AG04450 (cell line): Measurements from ENCODE around the gene REEP3. TPM values are rescaled to one million over a fixed set of nuclear protein-coding genes. Genes with fewer than 3 reads are reported as not detected.
"Not testable (repeated sequence)": the region's sequence is repeated elsewhere in the genome, so short reads cannot be mapped to it uniquely, and the experiment has no call there.

Experiments used
- CTCF ChIA-PET: fragments of 300-600, 350-600 bp; formaldehyde crosslinking; extraction: SDS; loops from one replicate; lab custom pipeline; 2022; ENCODE audit warnings: antibody characterized with exemption, inconsistent platforms; lab: Charles Lee
- POLR2A ChIA-PET: fragments of 350-600 bp; formaldehyde crosslinking; extraction: SDS; loops from one replicate; lab custom pipeline; 2021; ENCODE audit warnings: antibody characterized with exemption, inconsistent platforms; lab: Yijun Ruan, JAX
- DNase-seq: peaks from one replicate; pipeline ENCODE4 v3.0.0-alpha.2; 2011; ENCODE audit warnings: low read depth, low spot score
- H3K27ac ChIP-seq: one replicate; pipeline ENCODE4 v1.5.1; 2012; ENCODE audit warnings: low read depth, low read length, control low read depth
- H3K27me3 ChIP-seq: one replicate; pipeline ENCODE4 v1.6.0; 2012; ENCODE audit warnings: low read length; ENCODE audit not compliant: control insufficient read depth, insufficient read depth
- H3K4me3 ChIP-seq: 2 replicates; pipeline ENCODE4 v1.5.1; 2011; ENCODE audit warnings: mild to moderate bottlenecking, low read depth, low read length, control low read depth
- H3K9me3 ChIP-seq: 2 replicates; pipeline ENCODE4 v1.5.1; 2012; ENCODE audit warnings: low read length; ENCODE audit not compliant: control insufficient read depth, insufficient read depth
- CTCF ChIP-seq: IDR thresholded peaks from 2 replicates; pipeline ENCODE4 v1.5.1; 2011; ENCODE audit warnings: low read depth, low read length, control low read depth, inconsistent platforms
- polyA plus RNA-seq: library from polyadenylated mRNA; depleted of rRNA; stranded (reverse); fragments of >200 nt; gene quantifications from 2 replicates; pipeline ENCODE4 v1.2.3, GENCODE V29; 2011

Gene REEP3
- polyA plus RNA-seq, 1 experiment = 36.5 TPM

- H3K4me3 ChIP-seq = no peak overlapping the region
- H3K27me3 ChIP-seq = no peaks in the 10 kb centered on the region
- no peak overlapping the region for H3K27ac ChIP-seq
- H3K9me3 ChIP-seq = no peaks in the 10 kb centered on the region
- ChIA-PET CTCF (no interaction called here), POLR2A (no interaction called here)
- DNase-seq = no peak
- no peak for TF ChIP-seq CTCF
These were observed 41.7 kb downstream of the REEP3 start for GRCh38 chr10:63562857-63563256.

DNA sequence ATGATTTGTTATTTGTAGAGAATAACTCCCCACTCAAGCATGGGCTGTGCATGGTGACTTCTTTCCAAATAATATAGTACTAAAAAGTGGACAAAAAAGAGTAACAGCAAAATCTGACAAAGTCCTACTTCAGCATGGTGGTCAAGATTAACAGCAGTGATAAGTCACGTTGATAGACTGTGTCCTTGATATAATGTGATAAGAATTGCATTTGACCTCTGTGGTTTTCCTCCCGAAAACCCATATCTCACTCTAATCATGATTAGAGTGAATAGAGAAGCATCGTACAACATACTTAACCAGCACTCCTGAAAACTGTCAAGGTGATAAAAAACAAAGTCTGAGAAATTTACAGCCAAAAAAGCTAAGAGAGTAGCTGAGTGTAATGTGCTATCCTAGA is 42.4 kb downstream of the REEP3 start:
- Histone ChIP-seq H3K4me3 (no peak overlapping the region), H3K27me3 (no peaks in the 10 kb centered on the region), H3K9me3 (no peaks in the 10 kb centered on the region), H3K27ac (no peak overlapping the region)
- no peak for DNase-seq
- CTCF ChIA-PET = interaction anchor here (0.7 kb wide), 1 partner anchor 393 kb away, joined by 3 read pairs; no protein-coding TSS in a partner anchor
- POLR2A ChIA-PET = no interaction called here
- no peak for TF ChIP-seq CTCF

- POLR2A ChIA-PET, H3K4me3 ChIP-seq, H3K27ac ChIP-seq, H3K9me3 ChIP-seq, CTCF ChIA-PET, H3K27me3 ChIP-seq, DNase-seq: not testable (repeated sequence)
These were observed 43.5 kb downstream of the REEP3 start for GRCh38 chr10:63564731-63565130.

GRCh38 chr10:63573068-63573697 is 52.0 kb downstream of the REEP3 start:
- Histone ChIP-seq H3K9me3 (no peaks in the 10 kb centered on the region), H3K4me3 (no peak overlapping the region), H3K27ac (no peak overlapping the region), H3K27me3 (no peaks in the 10 kb centered on the region)
- no peak for TF ChIP-seq CTCF
- ChIA-PET CTCF (interaction anchor here (1.1 kb wide), 1 partner anchor 56 kb away, joined by 3 read pairs; no protein-coding TSS in a partner anchor), POLR2A (no interaction called here)
- peak; percentile 66 for DNase-seq

GRCh38 chr10:63574011-63574410 is 52.8 kb downstream of the REEP3 start:
- DNase-seq = no peak

More at GRCh38 chr10:63574011-63574410, 52.8 kb downstream of the REEP3 start:
- ChIA-PET CTCF (interaction anchor here (0.5 kb wide), 1 partner anchor 296 kb away, joined by 3 read pairs; no protein-coding TSS in a partner anchor), POLR2A (no interaction called here)
- Histone ChIP-seq H3K27ac (no peak overlapping the region), H3K27me3 (no peaks in the 10 kb centered on the region), H3K9me3 (no peaks in the 10 kb centered on the region), H3K4me3 (no peak overlapping the region)
- no peak for TF ChIP-seq CTCF
